WTC11 (cell line): ENCODE results near the gene SLC1A4. TPM values are rescaled to one million over a fixed set of nuclear protein-coding genes. Genes with fewer than 3 reads are reported as not detected.

ENCODE experiments used
- ATAC-seq: fragments of 200-7000 bp; cut with Tn5 transposase; 2 replicates; pipeline ENCODE4 v1.10.0; 2021; ENCODE audit warnings: mild to moderate bottlenecking, moderate library complexity
- CTCF ChIA-PET: fragments of 300-600 bp; sonication (Branson Sonifier 250); formaldehyde crosslinking; loops from one replicate; lab custom pipeline; 2021; ENCODE audit warnings: antibody characterized with exemption; lab: Charles Lee
- POLR2A ChIA-PET: fragments of 350-600 bp; sonication (Branson Sonifier 250); formaldehyde crosslinking; loops from one replicate; lab custom pipeline; 2021; ENCODE audit warnings: antibody characterized with exemption; lab: Charles Lee
- DNase-seq: peaks from one replicate; pipeline ENCODE4 v3.0.0; 2021; ENCODE audit warnings: low spot score
- H3K27ac Mint-ChIP-seq: 2 replicates; pipeline ENCODE4 v1.8.0; 2021; ENCODE audit warnings: mixed read lengths
- H3K27me3 Mint-ChIP-seq: 2 replicates; pipeline ENCODE4 v1.8.0; 2021; ENCODE audit warnings: low read depth, mild to moderate bottlenecking, moderate library complexity, mixed read lengths
- H3K36me3 Mint-ChIP-seq: 2 replicates; pipeline ENCODE4 v1.8.0; 2021; ENCODE audit warnings: mixed read lengths
- H3K4me1 Mint-ChIP-seq: 2 replicates; pipeline ENCODE4 v1.8.0; 2022; ENCODE audit warnings: mixed read lengths
- H3K4me3 Mint-ChIP-seq: 2 replicates; pipeline ENCODE4 v1.8.0; 2021; ENCODE audit warnings: mild to moderate bottlenecking, moderate library complexity, mixed read lengths
- H3K9me3 Mint-ChIP-seq: 2 replicates; pipeline ENCODE4 v1.8.0; 2021; ENCODE audit warnings: mixed read lengths
- AR ChIP-seq: fragments of 250-450 bp; sonication (Bioruptor Pico); IDR thresholded peaks from 2 replicates; pipeline ENCODE4 v1.9.0; 2021; ENCODE audit warnings: mild to moderate bottlenecking
- ATF1 ChIP-seq: sonication (generic); formaldehyde crosslinking; IDR thresholded peaks from 2 replicates; pipeline ENCODE4 v1.8.1; 2023; ENCODE audit warnings: mild to moderate bottlenecking, moderate library complexity, missing genetic modification reagents
- ERG ChIP-seq: fragments of 250-450 bp; sonication (Bioruptor Pico); IDR thresholded peaks from 2 replicates; pipeline ENCODE4 v1.8.0; 2021; ENCODE audit warnings: mild to moderate bottlenecking
- ETV6 ChIP-seq: sonication (generic); formaldehyde crosslinking; IDR thresholded peaks from 2 replicates; pipeline ENCODE4 v1.8.1; 2022; ENCODE audit warnings: mild to moderate bottlenecking, missing genetic modification reagents
- FOXJ3 ChIP-seq: sonication (generic); formaldehyde crosslinking; IDR thresholded peaks from 2 replicates; pipeline ENCODE4 v1.9.0; 2021; ENCODE audit warnings: missing genetic modification reagents, mild to moderate bottlenecking, borderline replicate concordance
- GTF2I ChIP-seq: fragments of 250-450 bp; sonication (Bioruptor Pico); conservative IDR thresholded peaks from 2 replicates; pipeline ENCODE4 v1.4.0; 2021; ENCODE audit warnings: mild to moderate bottlenecking
- JUN ChIP-seq: sonication (generic); formaldehyde crosslinking; IDR thresholded peaks from 2 replicates; pipeline ENCODE4 v1.8.0; 2023; ENCODE audit warnings: mild to moderate bottlenecking, missing genetic modification reagents
- MLX ChIP-seq: sonication (generic); formaldehyde crosslinking; IDR thresholded peaks from 2 replicates; pipeline ENCODE4 v1.8.1; 2023; ENCODE audit warnings: mild to moderate bottlenecking, missing genetic modification reagents, moderate library complexity
- MXD4 ChIP-seq: fragments of 250-450 bp; sonication (Bioruptor Pico); IDR thresholded peaks from 2 replicates; pipeline ENCODE4 v1.8.0; 2021; ENCODE audit warnings: mild to moderate bottlenecking, moderate library complexity, borderline replicate concordance
- NR1H2 ChIP-seq: sonication (generic); formaldehyde crosslinking; IDR thresholded peaks from 2 replicates; pipeline ENCODE4 v1.9.0; 2021; ENCODE audit warnings: mild to moderate bottlenecking, moderate library complexity, missing genetic modification reagents
- OVOL2 ChIP-seq: fragments of 250-450 bp; sonication (Bioruptor Pico); IDR thresholded peaks from 2 replicates; pipeline ENCODE4 v1.9.0; 2021; ENCODE audit warnings: mild to moderate bottlenecking, borderline replicate concordance
- SP1 ChIP-seq: sonication (generic); formaldehyde crosslinking; conservative IDR thresholded peaks from 2 replicates; pipeline ENCODE4 v1.8.1; 2022; ENCODE audit warnings: missing genetic modification reagents
- ZBTB21 ChIP-seq: sonication (generic); formaldehyde crosslinking; IDR thresholded peaks from 2 replicates; pipeline ENCODE4 v1.8.1; 2023; ENCODE audit warnings: mild to moderate bottlenecking, missing genetic modification reagents, borderline replicate concordance
- ZNF138 ChIP-seq: sonication (generic); formaldehyde crosslinking; conservative IDR thresholded peaks from 2 replicates; pipeline ENCODE4 v1.8.1; 2022; ENCODE audit warnings: mild to moderate bottlenecking, moderate library complexity, missing genetic modification reagents
- ZNF263 ChIP-seq: sonication (generic); formaldehyde crosslinking; IDR thresholded peaks from 2 replicates; pipeline ENCODE4 v1.8.1; 2022; ENCODE audit warnings: low read depth, mild to moderate bottlenecking, moderate library complexity, missing genetic modification reagents
- ZNF416 ChIP-seq: fragments of 250-450 bp; sonication (Bioruptor Pico); IDR thresholded peaks from 2 replicates; pipeline ENCODE4 v1.9.0; 2021; ENCODE audit warnings: mild to moderate bottlenecking, inconsistent platforms
- ZNF532 ChIP-seq: fragments of 250-450 bp; sonication (Bioruptor Pico); IDR thresholded peaks from 2 replicates; pipeline ENCODE4 v1.9.0; 2021; ENCODE audit warnings: mild to moderate bottlenecking, borderline replicate concordance
- ZNF671 ChIP-seq: fragments of 250-450 bp; sonication (Bioruptor Pico); IDR thresholded peaks from 2 replicates; pipeline ENCODE4 v1.8.0; 2021; ENCODE audit warnings: mild to moderate bottlenecking
- total RNA-seq: library from RNA; stranded (reverse); gene quantifications from 3 replicates; pipeline ENCODE4 v1.2.3, GENCODE V29; 2021
- TF ChIP-seq, protein P1 (sequence below): fragments of 250-450 bp; sonication (Bioruptor Pico); IDR thresholded peaks from 2 replicates; pipeline ENCODE4 v1.9.0; 2021; ENCODE audit warnings: moderate library complexity, mild to moderate bottlenecking, inconsistent platforms, borderline replicate concordance
- TF ChIP-seq, protein P2 (sequence below): sonication (generic); formaldehyde crosslinking; IDR thresholded peaks from 2 replicates; pipeline ENCODE4 v1.8.0; 2022; ENCODE audit warnings: mild to moderate bottlenecking, missing genetic modification reagents
- TF ChIP-seq, protein P3 (sequence below): fragments of 250-450 bp; sonication (Bioruptor Pico); IDR thresholded peaks from 2 replicates; pipeline ENCODE4 v2.1.2; 2022; ENCODE audit warnings: mild to moderate bottlenecking, moderate library complexity
- TF ChIP-seq, protein P4 (sequence below): sonication (generic); formaldehyde crosslinking; IDR thresholded peaks from 2 replicates; pipeline ENCODE4 v1.8.0; 2023; ENCODE audit warnings: missing genetic modification reagents
- TF ChIP-seq, protein P5 (sequence below): sonication (generic); formaldehyde crosslinking; IDR thresholded peaks from 2 replicates; pipeline ENCODE4 v1.8.0; 2022; ENCODE audit warnings: mild to moderate bottlenecking, missing genetic modification reagents

Gene SLC1A4
- total RNA-seq, 1 experiment from 2014 or later: 1.6 TPM

GRCh38 chr2:65022189-65022588, 33.0 kb downstream of the SLC1A4 start (continued):
- TF ChIP-seq ZNF263 (CRISPR knock-in tag) (no peak), AR (CRISPR knock-in tag) (no peak), OVOL2 (CRISPR knock-in tag) (no peak), ETV6 (no peak), ZNF532 (CRISPR knock-in tag) (no peak), MXD4 (no peak), JUN (CRISPR knock-in tag) (no peak), GTF2I (CRISPR knock-in tag) (no peak)

DNA sequence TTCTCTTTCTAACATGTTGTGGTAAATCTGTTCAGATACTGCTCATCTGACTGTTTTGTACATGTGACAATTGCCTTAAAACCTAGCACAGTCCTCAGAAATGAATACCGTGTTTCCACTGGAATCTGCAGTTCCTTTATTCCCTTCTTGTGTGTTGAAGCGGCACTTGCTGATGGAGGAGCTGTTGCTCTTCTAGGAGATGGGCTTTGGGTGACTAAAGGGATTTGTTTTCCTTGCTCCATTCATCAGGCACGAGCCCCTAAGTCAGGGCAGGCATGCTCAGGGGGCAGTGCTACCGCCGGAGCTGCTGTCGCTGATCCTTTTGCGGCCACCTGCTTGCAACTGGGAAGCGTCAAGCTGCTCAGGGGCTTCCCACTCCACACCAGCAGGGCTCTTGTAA, 34.5 kb downstream of the SLC1A4 start:
- ATAC-seq (no peak), DNase-seq (no peak)
- no peak overlapping the region for H3K4me3 Mint-ChIP-seq
- TF ChIP-seq, protein P1, sequence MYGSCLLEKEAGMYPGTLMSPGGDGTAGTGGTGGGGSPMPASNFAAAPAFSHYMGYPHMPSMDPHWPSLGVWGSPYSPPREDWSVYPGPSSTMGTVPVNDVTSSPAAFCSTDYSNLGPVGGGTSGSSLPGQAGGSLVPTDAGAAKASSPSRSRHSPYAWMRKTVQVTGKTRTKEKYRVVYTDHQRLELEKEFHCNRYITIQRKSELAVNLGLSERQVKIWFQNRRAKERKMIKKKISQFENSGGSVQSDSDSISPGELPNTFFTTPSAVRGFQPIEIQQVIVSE (CRISPR knock-in tag): no peak
- TF ChIP-seq, protein P2, sequence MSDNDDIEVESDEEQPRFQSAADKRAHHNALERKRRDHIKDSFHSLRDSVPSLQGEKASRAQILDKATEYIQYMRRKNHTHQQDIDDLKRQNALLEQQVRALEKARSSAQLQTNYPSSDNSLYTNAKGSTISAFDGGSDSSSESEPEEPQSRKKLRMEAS (CRISPR knock-in tag): no peak
- TF ChIP-seq FOXJ3 (no peak), ZNF671 (no peak), MLX (no peak), NR1H2 (CRISPR knock-in tag) (no peak), ATF1 (CRISPR knock-in tag) (no peak), ERG (no peak), ZNF416 (CRISPR knock-in tag) (no peak), SP1 (no peak), ZNF138 (CRISPR knock-in tag) (no peak), ZBTB21 (CRISPR knock-in tag) (no peak), ETV6 (no peak)
- TF ChIP-seq, protein P3, sequence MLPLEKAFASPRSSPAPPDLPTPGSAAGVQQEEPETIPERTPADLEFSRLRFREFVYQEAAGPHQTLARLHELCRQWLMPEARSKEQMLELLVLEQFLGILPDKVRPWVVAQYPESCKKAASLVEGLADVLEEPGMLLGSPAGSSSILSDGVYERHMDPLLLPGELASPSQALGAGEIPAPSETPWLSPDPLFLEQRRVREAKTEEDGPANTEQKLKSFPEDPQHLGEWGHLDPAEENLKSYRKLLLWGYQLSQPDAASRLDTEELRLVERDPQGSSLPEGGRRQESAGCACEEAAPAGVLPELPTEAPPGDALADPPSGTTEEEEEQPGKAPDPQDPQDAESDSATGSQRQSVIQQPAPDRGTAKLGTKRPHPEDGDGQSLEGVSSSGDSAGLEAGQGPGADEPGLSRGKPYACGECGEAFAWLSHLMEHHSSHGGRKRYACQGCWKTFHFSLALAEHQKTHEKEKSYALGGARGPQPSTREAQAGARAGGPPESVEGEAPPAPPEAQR (CRISPR knock-in tag): no peak
- TF ChIP-seq, protein P4, sequence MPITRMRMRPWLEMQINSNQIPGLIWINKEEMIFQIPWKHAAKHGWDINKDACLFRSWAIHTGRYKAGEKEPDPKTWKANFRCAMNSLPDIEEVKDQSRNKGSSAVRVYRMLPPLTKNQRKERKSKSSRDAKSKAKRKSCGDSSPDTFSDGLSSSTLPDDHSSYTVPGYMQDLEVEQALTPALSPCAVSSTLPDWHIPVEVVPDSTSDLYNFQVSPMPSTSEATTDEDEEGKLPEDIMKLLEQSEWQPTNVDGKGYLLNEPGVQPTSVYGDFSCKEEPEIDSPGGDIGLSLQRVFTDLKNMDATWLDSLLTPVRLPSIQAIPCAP (CRISPR knock-in tag): no peak
- TF ChIP-seq, protein P5, sequence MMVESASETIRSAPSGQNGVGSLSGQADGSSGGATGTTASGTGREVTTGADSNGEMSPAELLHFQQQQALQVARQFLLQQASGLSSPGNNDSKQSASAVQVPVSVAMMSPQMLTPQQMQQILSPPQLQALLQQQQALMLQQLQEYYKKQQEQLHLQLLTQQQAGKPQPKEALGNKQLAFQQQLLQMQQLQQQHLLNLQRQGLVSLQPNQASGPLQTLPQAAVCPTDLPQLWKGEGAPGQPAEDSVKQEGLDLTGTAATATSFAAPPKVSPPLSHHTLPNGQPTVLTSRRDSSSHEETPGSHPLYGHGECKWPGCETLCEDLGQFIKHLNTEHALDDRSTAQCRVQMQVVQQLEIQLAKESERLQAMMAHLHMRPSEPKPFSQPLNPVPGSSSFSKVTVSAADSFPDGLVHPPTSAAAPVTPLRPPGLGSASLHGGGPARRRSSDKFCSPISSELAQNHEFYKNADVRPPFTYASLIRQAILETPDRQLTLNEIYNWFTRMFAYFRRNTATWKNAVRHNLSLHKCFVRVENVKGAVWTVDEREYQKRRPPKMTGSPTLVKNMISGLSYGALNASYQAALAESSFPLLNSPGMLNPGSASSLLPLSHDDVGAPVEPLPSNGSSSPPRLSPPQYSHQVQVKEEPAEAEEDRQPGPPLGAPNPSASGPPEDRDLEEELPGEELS (CRISPR knock-in tag): no peak
- ChIA-PET POLR2A (interaction anchor here (0.5 kb wide), 1 partner anchor 28 kb away, joined by 3 read pairs; no protein-coding TSS in a partner anchor), CTCF (interaction anchor here (1.7 kb wide), 1 partner anchor 105 kb away, joined by 5 read pairs; no protein-coding TSS in a partner anchor)
- H3K27ac Mint-ChIP-seq: no peak overlapping the region
- no peaks in the 10 kb centered on the region for H3K9me3 Mint-ChIP-seq
- no peaks in the 10 kb centered on the region for H3K4me1 Mint-ChIP-seq
- peaks cover 10% of the 10 kb centered on the region for H3K36me3 Mint-ChIP-seq
- no peaks in the 10 kb centered on the region for H3K27me3 Mint-ChIP-seq
